Measurements from ENCODE around the gene ZNF628. TPM values are rescaled to one million over a fixed set of nuclear protein-coding genes. Genes with fewer than 3 reads are reported as not detected.

The ZNF628 gene
- total and polyA plus RNA-seq, 2 of the 8 experiments (the other 6 are each of a cell fraction or from before 2014, with no cell fraction given): 1.7 to 10.8 TPM

DNA sequence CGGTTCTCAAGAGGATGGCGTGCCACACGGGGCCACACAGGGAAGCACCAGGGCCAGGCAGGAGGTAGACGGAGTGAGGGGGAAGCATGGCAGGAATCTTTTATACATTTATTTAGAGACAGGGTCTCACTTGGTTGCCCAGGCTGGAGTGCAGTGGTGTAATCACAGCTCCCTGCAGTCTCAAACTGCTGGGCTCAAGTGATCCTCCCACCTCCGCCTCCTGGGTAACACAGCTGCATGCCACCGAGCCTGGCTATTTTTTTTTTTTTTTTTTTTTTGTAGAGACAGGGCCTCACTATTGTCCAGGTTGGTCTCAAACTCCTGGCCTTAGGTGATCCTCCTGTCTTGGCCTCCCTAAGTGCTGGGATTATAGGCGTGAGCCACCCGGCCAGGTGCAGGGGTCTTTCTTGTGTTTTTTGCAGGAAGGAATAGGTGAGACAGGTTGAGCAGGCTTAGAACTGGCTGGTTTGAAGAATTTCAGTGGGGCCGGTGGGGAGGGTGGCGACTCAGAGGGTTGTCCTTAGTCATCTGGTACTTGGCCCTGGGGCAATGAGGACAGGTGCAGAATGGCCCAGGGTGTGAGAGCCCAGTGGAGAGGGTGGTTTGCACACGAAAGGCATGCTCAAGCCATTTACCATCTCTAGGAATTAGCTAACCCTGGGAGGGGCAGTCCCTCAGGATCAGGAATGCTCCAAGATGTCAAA, 19.4 kb downstream of the ZNF628 start:
- Histone ChIP-seq H3K27me3 (replicated peaks in 1 of 4; ENCODE audit: control insufficient read depth in 3 of 4, extremely low read depth in 1 of 4, insufficient read depth in 3 of 4, low read length in 3 of 4) (no peaks in the 10 kb centered on the region; a peak in 3 of 7 replicates), H2BK15ac (ENCODE audit: low read length) (no peak overlapping the region), H3K14ac (ENCODE audit: insufficient read length) (no peak overlapping the region), H3K79me1 (ENCODE audit: low read depth, low read length) (no peaks in the 10 kb centered on the region), H3K79me2 (ENCODE audit: control insufficient read depth in 1 of 2, insufficient read depth in 2 of 2, low read length in 2 of 2) (no peaks in the 10 kb centered on the region), H2AFZ (ENCODE audit: low read length) (no peak overlapping the region), H3K36me3 (ENCODE audit: control insufficient read depth in 2 of 4, insufficient read depth in 4 of 4, low read length in 3 of 4) (no peaks in the 10 kb centered on the region), H3K4me1 (replicated peaks in 1 of 4; ENCODE audit: control insufficient read depth in 3 of 4, insufficient read depth in 4 of 4, low read length in 3 of 4) (peaks cover 0 to 9% (median 3%) of the 10 kb centered on the region in 4 experiments; a peak in 1 of 7 replicates), H2BK5ac (ENCODE audit: low read depth, low read length) (no peak overlapping the region), H3K23ac (ENCODE audit: insufficient read length) (no peak overlapping the region), H4K8ac (ENCODE audit: extremely low read depth, insufficient read depth, low read length) (no peak overlapping the region), H2AK5ac (ENCODE audit: low read depth, low read length) (no peak overlapping the region), H3K27ac (ENCODE audit: low read depth, low read length) (no peak overlapping the region), H2BK20ac (ENCODE audit: low read length) (no peak overlapping the region), H3K9me3 (ENCODE audit: insufficient read depth in 2 of 2, low read depth in 1 of 2, low read length in 1 of 2) (no peaks in the 10 kb centered on the region), H4K91ac (replicated peaks; ENCODE audit: insufficient read length, low read length) (no peak overlapping the region), H2BK12ac (ENCODE audit: low read depth, low read length) (no peak overlapping the region), H4K20me1 (replicated peaks in 1 of 2; ENCODE audit: control insufficient read depth in 1 of 2, insufficient read depth in 2 of 2, low read length in 2 of 2) (no peaks in the 10 kb centered on the region), H2BK120ac (replicated peaks; ENCODE audit: low read depth, low read length) (no peak overlapping the region), H3K4ac (replicated peaks; ENCODE audit: insufficient read length, low read depth, low read length) (no peak overlapping the region), H3K9ac (replicated peaks in 1 of 4; ENCODE audit: extremely low read depth in 1 of 4, low read depth in 3 of 4, low read length in 3 of 4) (no peak overlapping the region), H3K18ac (ENCODE audit: extremely low read depth, low read length) (no peak overlapping the region), H4K5ac (ENCODE audit: insufficient read length, low read depth, low read length) (no peak overlapping the region), H3K23me2 (ENCODE audit: low read depth, low read length) (no peaks in the 10 kb centered on the region; the same call in 1 of the 2 replicates), H3K56ac (replicated peaks; ENCODE audit: insufficient read length, low read depth, low read length) (no peak overlapping the region), H3K4me2 (ENCODE audit: insufficient read depth in 1 of 2, low read depth in 2 of 2, low read length in 2 of 2) (no peak overlapping the region), H3K4me3 (ENCODE audit: extremely low read depth in 1 of 4, insufficient read depth in 2 of 4, low read depth in 3 of 4, low read length in 4 of 4) (no peak overlapping the region)
- no peak for FAIRE-seq
- DNase-seq (ENCODE audit: low read depth in 1 of 2, low spot score in 2 of 2): peak in 1 of 2 experiments; percentile 58
- ChIA-PET POLR2A (ENCODE audit: partially characterized antibody) (interaction anchor here (2.4 to 4.9 kb wide), 2 partner anchors 9 to 89 kb away, joined by 10 to 50 read pairs; partner anchors contain the start of genes NAT14, SSC5D and UBE2S), CTCF (ENCODE audit: partially characterized antibody) (interaction anchor here (1.1 to 2.2 kb wide), 5 partner anchors 9 to 27 kb away, joined by 3 to 17 read pairs (median 4); no protein-coding TSS in a partner anchor)
- WGBS, 2 experiments (ENCODE audit: extremely low coverage in 1 of 2, insufficient coverage in 1 of 2, insufficient read length in 1 of 2, insufficient replicate concordance in 2 of 2, low coverage in 1 of 2, low lambda C conversion rate in 2 of 2, missing lambda C conversion rate in 1 of 2): 73% methylated on average over 11 of the region's 11 CpGs; no CpG with 5 or more reads in 1 of the 2 experiments
- TF ChIP-seq KDM1A (IDR thresholded peaks at IDR 0.05; ENCODE audit: borderline replicate concordance, low read length) (0 out of 2 replicates have a peak, but pooled peaks have one; percentile 10), POU5F1 (IDR thresholded peaks at IDR 0.05; ENCODE audit: low read depth, low read length) (no peak)
